ENCODE data around the gene DDX5. TPM values are rescaled to one million over a fixed set of nuclear protein-coding genes. Genes with fewer than 3 reads are reported as not detected.

The DDX5 gene
- total and polyA plus RNA-seq, 2 donors (not counting 1 experiment from before 2014, with no cell fraction given) = 1,560 to 2,167 TPM

GRCh38 chr17:64531955-64532371 lies 25.9 kb upstream of the DDX5 start:
- H3K9me3 ChIP-seq (ENCODE audit: control extremely low read depth in 1 of 3, control insufficient read depth in 2 of 3, insufficient read depth in 1 of 3, low read length in 2 of 3) = no peaks in the 10 kb centered on the region
- no peak for ATAC-seq (ENCODE audit: low read depth)
- H3K4me3 ChIP-seq (ENCODE audit: control extremely low read depth in 1 of 5, extremely low read depth in 1 of 5, insufficient read depth in 1 of 5, low read depth in 2 of 5, low read length in 4 of 5) = no peak overlapping the region
- WGBS (ENCODE audit: insufficient coverage) = 100% methylated on average over 2 of the region's 5 CpGs
- H3K4me2 ChIP-seq (replicated peaks; ENCODE audit: low read depth, low read length, poor library complexity, severe bottlenecking) = no peak overlapping the region
- no peaks in the 10 kb centered on the region for H3K4me1 Mint-ChIP-seq
- H3K79me2 ChIP-seq (ENCODE audit: control insufficient read depth, insufficient read depth, low read length) = no peaks in the 10 kb centered on the region
- ChIA-PET POLR2A (no interaction called here), CTCF (interaction anchor here (1.0 kb wide), 1 partner anchor 13 kb away, joined by 3 read pairs; no protein-coding TSS in a partner anchor)
- no peaks in the 10 kb centered on the region for H3K27me3 ChIP-seq (replicated peaks in 1 of 4; ENCODE audit: control extremely low read depth in 1 of 4, control insufficient read depth in 3 of 4, insufficient read depth in 4 of 4, low read length in 3 of 4)
- H3K27ac Mint-ChIP-seq = no peak overlapping the region
- no peaks in the 10 kb centered on the region for H3K4me1 ChIP-seq (ENCODE audit: control insufficient read depth in 2 of 2, insufficient read depth in 2 of 2, low read length in 2 of 2)
- intact Hi-C loops (cut with micrococcal nuclease) = no loop called here
- no peaks in the 10 kb centered on the region for H3K27me3 Mint-ChIP-seq
- H3K4me3 Mint-ChIP-seq = no peak overlapping the region
- peaks cover 7 to 93% of the 10 kb centered on the region in 2 experiments for H3K36me3 ChIP-seq (replicated peaks in 1 of 2; ENCODE audit: control extremely low read depth in 1 of 2, control insufficient read depth in 1 of 2, extremely low read depth in 1 of 2, insufficient read depth in 2 of 2, low read length in 1 of 2)
- no peak overlapping the region for H3K9ac ChIP-seq (ENCODE audit: low read length)
- no peak for TF ChIP-seq CTCF (IDR thresholded peaks at IDR 0.05)
- no peak for TF ChIP-seq EZH2 (IDR thresholded peaks at IDR 0.05; ENCODE audit: borderline replicate concordance, insufficient read depth, low read depth, low read length, poor library complexity, severe bottlenecking)
- H3K9me3 Mint-ChIP-seq (ENCODE audit: insufficient read depth) = no peaks in the 10 kb centered on the region
- no peaks in the 10 kb centered on the region for H4K20me1 ChIP-seq (ENCODE audit: control insufficient read depth, insufficient read depth, low read length, poor library complexity, severe bottlenecking)
- H3K27ac ChIP-seq (ENCODE audit: low read length in 2 of 2) = no peak overlapping the region
- DNase-seq = no peak
- no peak overlapping the region for H2AFZ ChIP-seq (ENCODE audit: insufficient read depth, low read depth, low read length, poor library complexity, severe bottlenecking)

DNA sequence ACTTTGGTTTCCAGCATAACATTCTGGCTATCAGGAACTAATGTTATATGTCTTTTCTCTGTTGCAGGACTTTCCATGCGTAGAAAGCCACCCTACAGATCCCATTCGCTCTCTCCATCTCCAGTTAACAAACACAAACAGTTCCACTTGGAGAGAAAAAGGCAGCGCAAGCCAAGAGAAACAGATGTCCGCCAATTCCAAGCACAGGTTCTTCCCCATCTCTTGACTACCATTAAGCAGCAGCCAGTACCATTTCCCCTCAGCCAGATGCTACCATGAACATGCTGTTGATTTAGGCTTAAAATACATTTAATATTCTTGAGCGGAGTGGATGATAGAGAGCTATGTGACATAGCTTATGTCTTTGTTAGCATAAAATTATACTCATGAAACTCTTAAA lies 23.1 kb upstream of the DDX5 start:
- intact Hi-C loops (cut with micrococcal nuclease) = no loop called here
- POLR2A ChIA-PET = no interaction called here

More for the DNA sequence above, 23.1 kb upstream of the DDX5 start:
- H3K4me1 Mint-ChIP-seq = no peaks in the 10 kb centered on the region
- H3K4me1 ChIP-seq (ENCODE audit: control insufficient read depth in 2 of 2, insufficient read depth in 2 of 2, low read length in 2 of 2) = no peaks in the 10 kb centered on the region
- H3K27ac Mint-ChIP-seq = no peak overlapping the region
- no peaks in the 10 kb centered on the region for H4K20me1 ChIP-seq (ENCODE audit: control insufficient read depth, insufficient read depth, low read length, poor library complexity, severe bottlenecking)
- no peaks in the 10 kb centered on the region for H3K27me3 Mint-ChIP-seq
- H3K4me3 Mint-ChIP-seq = no peak overlapping the region
- H3K9ac ChIP-seq (ENCODE audit: low read length) = no peak overlapping the region
- CTCF ChIA-PET = interaction anchor here (1.5 kb wide), 1 partner anchor 109 kb away, joined by 6 read pairs; no protein-coding TSS in a partner anchor
- no peak for TF ChIP-seq CTCF (IDR thresholded peaks at IDR 0.05)
- no peak for TF ChIP-seq EZH2 (IDR thresholded peaks at IDR 0.05; ENCODE audit: borderline replicate concordance, insufficient read depth, low read depth, low read length, poor library complexity, severe bottlenecking)
- ATAC-seq (ENCODE audit: low read depth) (no peak), DNase-seq (no peak)
- 100% methylated on average over 2 of the region's 5 CpGs for WGBS (ENCODE audit: insufficient coverage)
- peaks cover 11 to 89% of the 10 kb centered on the region in 2 experiments for H3K36me3 ChIP-seq (replicated peaks in 1 of 2; ENCODE audit: control extremely low read depth in 1 of 2, control insufficient read depth in 1 of 2, extremely low read depth in 1 of 2, insufficient read depth in 2 of 2, low read length in 1 of 2)
- no peaks in the 10 kb centered on the region for H3K27me3 ChIP-seq (replicated peaks in 1 of 4; ENCODE audit: control extremely low read depth in 1 of 4, control insufficient read depth in 3 of 4, insufficient read depth in 4 of 4, low read length in 3 of 4)
- no peak overlapping the region for H3K4me2 ChIP-seq (replicated peaks; ENCODE audit: low read depth, low read length, poor library complexity, severe bottlenecking)
- no peaks in the 10 kb centered on the region for H3K9me3 Mint-ChIP-seq (ENCODE audit: insufficient read depth)
- no peak overlapping the region for H3K27ac ChIP-seq (ENCODE audit: low read length in 2 of 2)
- H3K9me3 ChIP-seq (ENCODE audit: control extremely low read depth in 1 of 3, control insufficient read depth in 2 of 3, insufficient read depth in 1 of 3, low read length in 2 of 3) = no peaks in the 10 kb centered on the region
- no peak overlapping the region for H3K4me3 ChIP-seq (ENCODE audit: control extremely low read depth in 1 of 5, extremely low read depth in 1 of 5, insufficient read depth in 1 of 5, low read depth in 2 of 5, low read length in 4 of 5)
- H2AFZ ChIP-seq (ENCODE audit: insufficient read depth, low read depth, low read length, poor library complexity, severe bottlenecking) = no peak overlapping the region
- H3K79me2 ChIP-seq (ENCODE audit: control insufficient read depth, insufficient read depth, low read length) = no peaks in the 10 kb centered on the region
